Endothelial cell of umbilical vein (primary cell): ENCODE data around the gene CHST15.
"Not testable (repeated sequence)": the region's sequence is repeated elsewhere in the genome, so short reads cannot be mapped to it uniquely, and the experiment has no call there.

Source experiments
- CTCF ChIP-seq, 2 donors: IDR thresholded peaks; 1 replicate in 1 of 2; 2 replicates in 1 of 2; pipeline ENCODE4 v1.5.1; 2011; ENCODE audit warnings: low read length in 2 of 2, mild to moderate bottlenecking in 2 of 2, moderate library complexity in 2 of 2, control low read depth in 1 of 2, inconsistent platforms in 1 of 2, low read depth in 1 of 2; ENCODE audit not compliant: insufficient read depth in 1 of 2; ENCODE audit errors: extremely low read depth in 1 of 2
- EZH2 ChIP-seq: IDR thresholded peaks from 2 replicates; pipeline ENCODE4 v1.6.1; 2012; ENCODE audit warnings: borderline replicate concordance, low read depth, mild to moderate bottlenecking, moderate library complexity, low read length, inconsistent platforms; ENCODE audit not compliant: severe bottlenecking
- FOS ChIP-seq: IDR thresholded peaks from 2 replicates; pipeline ENCODE4 v1.6.1; 2011; ENCODE audit warnings: mild to moderate bottlenecking, low read length, moderate library complexity, borderline replicate concordance; ENCODE audit not compliant: insufficient read depth
- GATA2 ChIP-seq: IDR thresholded peaks from 2 replicates; pipeline ENCODE4 v1.7.0; 2011; ENCODE audit warnings: low read depth, mild to moderate bottlenecking, moderate library complexity, mixed read lengths, low read length; ENCODE audit not compliant: insufficient read length, insufficient read depth
- JUN ChIP-seq: IDR thresholded peaks from 2 replicates; pipeline ENCODE4 v1.6.1; 2011; ENCODE audit warnings: borderline replicate concordance, low read depth; ENCODE audit not compliant: insufficient read length, insufficient read depth
- MAX ChIP-seq: IDR thresholded peaks from 2 replicates; pipeline ENCODE4 v1.6.1; 2011; ENCODE audit not compliant: insufficient read depth, insufficient read length
- MYC ChIP-seq: IDR thresholded peaks from one replicate; pipeline ENCODE4 v1.6.1; 2011; ENCODE audit warnings: mild to moderate bottlenecking, low read depth, low read length
- POLR2A ChIP-seq: IDR thresholded peaks from 2 replicates; pipeline ENCODE4 v1.6.1; 2012; ENCODE audit warnings: low read depth, mild to moderate bottlenecking, control low read depth, low read length
- POLR2AphosphoS5 ChIP-seq: IDR thresholded peaks from 2 replicates; pipeline ENCODE4 v1.6.1; 2012; ENCODE audit warnings: low read depth, mild to moderate bottlenecking, control low read depth, low read length, moderate library complexity; ENCODE audit not compliant: insufficient read depth

GRCh38 chr10:124100651-124101050 lies 7.3 kb upstream of the CHST15 start:
- not testable (repeated sequence) for TF ChIP-seq CTCF (IDR thresholded peaks at IDR 0.05; ENCODE audit: extremely low read depth in 1 of 2, insufficient read depth in 1 of 2, low read depth in 1 of 2, low read length in 2 of 2); POLR2A; EZH2; MYC; POLR2AphosphoS5; JUN; FOS; MAX; GATA2
